Liver (tissue), 9 donors: ENCODE measurements around the gene ZC2HC1C. TPM values are rescaled to one million over a fixed set of nuclear protein-coding genes. Genes with fewer than 3 reads are reported as not detected.

ENCODE experiments used
- DNase-seq: peaks from one replicate; pipeline ENCODE4 v3.0.0-alpha.2; 2017; ENCODE audit warnings: low spot score
- H3K27ac ChIP-seq, 2 donors: one replicate each; pipeline ENCODE4 v1.7.0; 2013; ENCODE audit warnings: inconsistent platforms in 2 of 2, low read length in 2 of 2, control low read depth in 1 of 2, low read depth in 1 of 2, mild to moderate bottlenecking in 1 of 2
- H3K27me3 ChIP-seq, 4 donors: one replicate each; pipeline versions ENCODE4 v1.6.1 to v1.7.0; 2013; ENCODE audit warnings: low read length in 3 of 4, inconsistent platforms in 1 of 4, mild to moderate bottlenecking in 1 of 4, moderate library complexity in 1 of 4; ENCODE audit not compliant: control insufficient read depth in 4 of 4, insufficient read depth in 4 of 4
- H3K36me3 ChIP-seq, 4 donors: one replicate each; pipeline versions ENCODE4 v1.6.1 to v1.7.0; 2013; ENCODE audit warnings: low read length in 3 of 4, mild to moderate bottlenecking in 3 of 4, low read depth in 1 of 4, moderate library complexity in 1 of 4; ENCODE audit not compliant: control insufficient read depth in 4 of 4, insufficient read depth in 3 of 4
- H3K4me1 ChIP-seq, 4 donors: one replicate each; pipeline versions ENCODE4 v1.6.1 to v1.7.0; 2013; ENCODE audit warnings: low read length in 3 of 4, mild to moderate bottlenecking in 3 of 4, moderate library complexity in 1 of 4; ENCODE audit not compliant: control insufficient read depth in 4 of 4, insufficient read depth in 4 of 4
- H3K4me3 ChIP-seq, 3 donors: one replicate each; pipeline versions ENCODE4 v1.6.1 to v1.7.0; 2013; ENCODE audit warnings: low read length in 3 of 3, control low read depth in 1 of 3, low read depth in 1 of 3, mild to moderate bottlenecking in 1 of 3
- H3K9ac ChIP-seq, 2 donors: one replicate each; pipeline ENCODE4 v1.7.0; 2013; ENCODE audit warnings: low read length in 2 of 2, mild to moderate bottlenecking in 2 of 2, moderate library complexity in 2 of 2, control low read depth in 1 of 2, low read depth in 1 of 2
- H3K9me3 ChIP-seq, 4 donors: one replicate each; pipeline versions ENCODE4 v1.6.1 to v1.7.0; 2013; ENCODE audit warnings: low read length in 3 of 4; ENCODE audit not compliant: control insufficient read depth in 4 of 4
- EGR1 ChIP-seq, 2 donors: IDR thresholded peaks; 2 replicates each; pipeline ENCODE4 v1.6.1; 2016 to 2018; ENCODE audit warnings: antibody characterized with exemption in 2 of 2, low read depth in 2 of 2
- FOXA1 ChIP-seq: IDR thresholded peaks from 2 replicates; pipeline ENCODE4 v1.6.1; 2016; ENCODE audit warnings: antibody characterized with exemption
- FOXA2 ChIP-seq: IDR thresholded peaks from 2 replicates; pipeline ENCODE4 v1.6.1; 2016; ENCODE audit warnings: antibody characterized with exemption
- GABPA ChIP-seq, 2 donors: IDR thresholded peaks in 1 of 2; conservative IDR thresholded peaks in 1 of 2; 2 replicates each; pipeline ENCODE4 v1.6.1; 2016; ENCODE audit warnings: antibody characterized with exemption in 2 of 2, mild to moderate bottlenecking in 1 of 2, moderate library complexity in 1 of 2
- HNF4A ChIP-seq, 2 donors: conservative IDR thresholded peaks; 2 replicates each; pipeline ENCODE4 v1.6.1; 2016; ENCODE audit warnings: antibody characterized with exemption in 2 of 2, mild to moderate bottlenecking in 2 of 2
- HNF4G ChIP-seq: IDR thresholded peaks from 2 replicates; pipeline ENCODE4 v1.6.1; 2016; ENCODE audit warnings: antibody characterized with exemption
- JUND ChIP-seq, 2 donors: IDR thresholded peaks; 2 replicates each; pipeline ENCODE4 v1.6.1; 2016; ENCODE audit warnings: antibody characterized with exemption in 2 of 2
- MAX ChIP-seq: IDR thresholded peaks from 2 replicates; pipeline ENCODE4 v1.6.1; 2016; ENCODE audit warnings: antibody characterized with exemption
- NR2F2 ChIP-seq: IDR thresholded peaks from 2 replicates; pipeline ENCODE4 v1.6.1; 2016; ENCODE audit warnings: antibody characterized with exemption
- RAD21 ChIP-seq, 2 donors: IDR thresholded peaks; 2 replicates each; pipeline ENCODE4 v1.6.1; 2016; ENCODE audit warnings: antibody characterized with exemption in 2 of 2, mild to moderate bottlenecking in 2 of 2
- RXRA ChIP-seq, 2 donors: IDR thresholded peaks; 2 replicates each; pipeline ENCODE4 v1.6.1; 2017 to 2018; ENCODE audit warnings: antibody characterized with exemption in 2 of 2, mild to moderate bottlenecking in 1 of 2
- SP1 ChIP-seq: IDR thresholded peaks from 2 replicates; pipeline ENCODE4 v1.6.1; 2018; ENCODE audit warnings: antibody characterized with exemption, mild to moderate bottlenecking
- TAF1 ChIP-seq: conservative IDR thresholded peaks from 2 replicates; pipeline ENCODE4 v1.6.1; 2016; ENCODE audit warnings: antibody characterized with exemption, mild to moderate bottlenecking
- YY1 ChIP-seq: IDR thresholded peaks from 2 replicates; pipeline ENCODE4 v1.6.1; 2016; ENCODE audit warnings: antibody characterized with exemption, mild to moderate bottlenecking
- ZBTB33 ChIP-seq: IDR thresholded peaks from 2 replicates; pipeline ENCODE4 v1.6.1; 2016; ENCODE audit warnings: antibody characterized with exemption
- WGBS: extraction: QIAGEN DNeasy Blood & Tissue Kit; methylation state at CpG from one replicate; pipeline ENCODE4 v1.1.7; 2013; 5-methylcytosine and 5-hydroxymethylcytosine counted together
- polyA plus RNA-seq, 2 donors: library from polyadenylated mRNA; stranded (reverse) in 1 of 2; unstranded in 1 of 2; fragments of 200-250 nt in 1 of 2; fragments of >200 nt in 1 of 2; fragmentation: Nextera tagmentation in 1 of 2; extraction: Ambion mirVana in 1 of 2; gene quantifications; one replicate each; pipeline versions ENCODE4 v1.2.1 to v1.2.3, GENCODE V29; 2013 to 2015
- total RNA-seq, 2 donors: library from RNA; depleted of rRNA; stranded (reverse); fragments of >200 nt; gene quantifications; one replicate each; pipeline ENCODE4 v1.2.3, GENCODE V29; 2014
- TF ChIP-seq, protein P1 (sequence below): IDR thresholded peaks from 2 replicates; pipeline ENCODE4 v1.6.1; 2016; ENCODE audit warnings: antibody characterized with exemption, mild to moderate bottlenecking
- TF ChIP-seq, protein P2 (sequence below): IDR thresholded peaks from 2 replicates; pipeline ENCODE4 v1.6.1; 2016; ENCODE audit warnings: antibody characterized with exemption
- TF ChIP-seq, protein P3 (sequence below): fragments of 150-350 bp; IDR thresholded peaks from 2 replicates; pipeline ENCODE4 v1.5.1; 2017; ENCODE audit warnings: improper control_type of control experiment, low read depth, low read length; ENCODE audit not compliant: missing input control
- donor health status: healthy.
- donor health status: healthy.
- donor health status: healthy.
- donor health status: healthy.
- donor health status: healthy.

The ZC2HC1C gene
- total and polyA plus RNA-seq, 4 donors = 0.56 to 5.9 (median 3.5) TPM

GRCh38 chr14:75107186-75107585 is 37.7 kb downstream of the ZC2HC1C start (continued):
- TF ChIP-seq, protein P1, sequence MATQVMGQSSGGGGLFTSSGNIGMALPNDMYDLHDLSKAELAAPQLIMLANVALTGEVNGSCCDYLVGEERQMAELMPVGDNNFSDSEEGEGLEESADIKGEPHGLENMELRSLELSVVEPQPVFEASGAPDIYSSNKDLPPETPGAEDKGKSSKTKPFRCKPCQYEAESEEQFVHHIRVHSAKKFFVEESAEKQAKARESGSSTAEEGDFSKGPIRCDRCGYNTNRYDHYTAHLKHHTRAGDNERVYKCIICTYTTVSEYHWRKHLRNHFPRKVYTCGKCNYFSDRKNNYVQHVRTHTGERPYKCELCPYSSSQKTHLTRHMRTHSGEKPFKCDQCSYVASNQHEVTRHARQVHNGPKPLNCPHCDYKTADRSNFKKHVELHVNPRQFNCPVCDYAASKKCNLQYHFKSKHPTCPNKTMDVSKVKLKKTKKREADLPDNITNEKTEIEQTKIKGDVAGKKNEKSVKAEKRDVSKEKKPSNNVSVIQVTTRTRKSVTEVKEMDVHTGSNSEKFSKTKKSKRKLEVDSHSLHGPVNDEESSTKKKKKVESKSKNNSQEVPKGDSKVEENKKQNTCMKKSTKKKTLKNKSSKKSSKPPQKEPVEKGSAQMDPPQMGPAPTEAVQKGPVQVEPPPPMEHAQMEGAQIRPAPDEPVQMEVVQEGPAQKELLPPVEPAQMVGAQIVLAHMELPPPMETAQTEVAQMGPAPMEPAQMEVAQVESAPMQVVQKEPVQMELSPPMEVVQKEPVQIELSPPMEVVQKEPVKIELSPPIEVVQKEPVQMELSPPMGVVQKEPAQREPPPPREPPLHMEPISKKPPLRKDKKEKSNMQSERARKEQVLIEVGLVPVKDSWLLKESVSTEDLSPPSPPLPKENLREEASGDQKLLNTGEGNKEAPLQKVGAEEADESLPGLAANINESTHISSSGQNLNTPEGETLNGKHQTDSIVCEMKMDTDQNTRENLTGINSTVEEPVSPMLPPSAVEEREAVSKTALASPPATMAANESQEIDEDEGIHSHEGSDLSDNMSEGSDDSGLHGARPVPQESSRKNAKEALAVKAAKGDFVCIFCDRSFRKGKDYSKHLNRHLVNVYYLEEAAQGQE = no peak

GRCh38 chr14:75109877-75110276 is 40.4 kb downstream of the ZC2HC1C start:
- no peak for DNase-seq
- no peak overlapping the region for H3K4me3 ChIP-seq
- H3K9me3 ChIP-seq = no peaks in the 10 kb centered on the region
- peaks cover 21 to 79% (median 70%) of the 10 kb centered on the region in 4 donors for H3K36me3 ChIP-seq
- TF ChIP-seq JUND (IDR thresholded peaks at IDR 0.05) (no peak), FOXA1 (no peak), HNF4G (no peak), YY1 (no peak), TAF1 (no peak), MAX (no peak), HNF4A (conservative IDR thresholded peaks at IDR 0.05) (no peak), FOXA2 (no peak), RAD21 (IDR thresholded peaks at IDR 0.05) (no peak), EGR1 (IDR thresholded peaks at IDR 0.05; ENCODE audit: low read depth in 2 of 2) (no peak), ZBTB33 (no peak), NR2F2 (no peak), RXRA (IDR thresholded peaks at IDR 0.05) (no peak), GABPA (IDR thresholded peaks at IDR 0.05 in 1 of 2, conservative IDR thresholded peaks at IDR 0.05 in 1 of 2) (no peak), SP1 (no peak)
- TF ChIP-seq, protein P1 = no peak
- TF ChIP-seq, protein P2, sequence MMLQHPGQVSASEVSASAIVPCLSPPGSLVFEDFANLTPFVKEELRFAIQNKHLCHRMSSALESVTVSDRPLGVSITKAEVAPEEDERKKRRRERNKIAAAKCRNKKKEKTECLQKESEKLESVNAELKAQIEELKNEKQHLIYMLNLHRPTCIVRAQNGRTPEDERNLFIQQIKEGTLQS = no peak
- TF ChIP-seq, protein P3, sequence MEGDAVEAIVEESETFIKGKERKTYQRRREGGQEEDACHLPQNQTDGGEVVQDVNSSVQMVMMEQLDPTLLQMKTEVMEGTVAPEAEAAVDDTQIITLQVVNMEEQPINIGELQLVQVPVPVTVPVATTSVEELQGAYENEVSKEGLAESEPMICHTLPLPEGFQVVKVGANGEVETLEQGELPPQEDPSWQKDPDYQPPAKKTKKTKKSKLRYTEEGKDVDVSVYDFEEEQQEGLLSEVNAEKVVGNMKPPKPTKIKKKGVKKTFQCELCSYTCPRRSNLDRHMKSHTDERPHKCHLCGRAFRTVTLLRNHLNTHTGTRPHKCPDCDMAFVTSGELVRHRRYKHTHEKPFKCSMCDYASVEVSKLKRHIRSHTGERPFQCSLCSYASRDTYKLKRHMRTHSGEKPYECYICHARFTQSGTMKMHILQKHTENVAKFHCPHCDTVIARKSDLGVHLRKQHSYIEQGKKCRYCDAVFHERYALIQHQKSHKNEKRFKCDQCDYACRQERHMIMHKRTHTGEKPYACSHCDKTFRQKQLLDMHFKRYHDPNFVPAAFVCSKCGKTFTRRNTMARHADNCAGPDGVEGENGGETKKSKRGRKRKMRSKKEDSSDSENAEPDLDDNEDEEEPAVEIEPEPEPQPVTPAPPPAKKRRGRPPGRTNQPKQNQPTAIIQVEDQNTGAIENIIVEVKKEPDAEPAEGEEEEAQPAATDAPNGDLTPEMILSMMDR = no peak
- no peak overlapping the region for H3K9ac ChIP-seq
- no peak overlapping the region for H3K27ac ChIP-seq
- H3K27me3 ChIP-seq = no peaks in the 10 kb centered on the region
- WGBS = 96% methylated on average over 2 of the region's 2 CpGs
- H3K4me1 ChIP-seq = no peaks in the 10 kb centered on the region
